Stimulated activated CD4-positive, alpha-beta T cell treated with anti-CD3 and anti-CD28 coated beads, Interleukin-12 subunit alpha, Interleukin-12 subunit beta, amount 100 ng/mL, for 4 hours (primary cell): ENCODE measurements around the gene DENND5B.

Experiments
- DNase-seq: peaks from one replicate; pipeline ENCODE4 v3.0.0-alpha.2; 2020

The DENND5B gene

GRCh38 chr12:31368666-31369361 lies 222.1 kb downstream of the DENND5B start:
- no peak for DNase-seq

DNA sequence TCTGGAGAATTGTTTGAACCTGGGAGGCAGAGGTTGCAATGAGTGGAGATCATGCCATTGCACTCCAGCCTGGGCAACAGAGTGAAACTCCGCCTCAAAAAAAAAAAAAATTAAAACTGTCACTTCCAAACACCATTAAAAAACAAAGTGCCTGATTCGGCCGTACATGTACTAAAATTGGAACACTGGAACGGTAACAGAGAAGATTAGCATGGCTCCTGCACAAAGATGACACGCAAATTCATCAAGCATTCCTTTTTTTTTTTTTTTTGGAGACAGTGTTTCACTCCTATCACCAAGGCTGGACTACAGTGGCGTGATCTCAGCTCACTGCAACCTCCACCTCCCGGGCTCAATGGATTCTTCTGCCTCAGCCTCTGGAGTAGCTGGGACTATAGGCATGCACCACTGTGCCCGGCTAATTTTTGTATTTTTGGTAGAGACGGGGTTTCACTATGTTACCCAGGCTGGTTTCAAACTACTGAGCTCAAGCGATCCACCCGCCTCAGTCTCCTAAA lies 224.8 kb downstream of the DENND5B start:
- no peak for DNase-seq

- DNase-seq: no peak
These were observed 227.1 kb downstream of the DENND5B start for GRCh38 chr12:31363831-31364230.

GRCh38 chr12:31363416-31363809 lies 227.5 kb downstream of the DENND5B start:
- DNase-seq: no peak

- no peak for DNase-seq
These were observed 228.0 kb downstream of the DENND5B start for GRCh38 chr12:31362759-31363415.

DNA sequence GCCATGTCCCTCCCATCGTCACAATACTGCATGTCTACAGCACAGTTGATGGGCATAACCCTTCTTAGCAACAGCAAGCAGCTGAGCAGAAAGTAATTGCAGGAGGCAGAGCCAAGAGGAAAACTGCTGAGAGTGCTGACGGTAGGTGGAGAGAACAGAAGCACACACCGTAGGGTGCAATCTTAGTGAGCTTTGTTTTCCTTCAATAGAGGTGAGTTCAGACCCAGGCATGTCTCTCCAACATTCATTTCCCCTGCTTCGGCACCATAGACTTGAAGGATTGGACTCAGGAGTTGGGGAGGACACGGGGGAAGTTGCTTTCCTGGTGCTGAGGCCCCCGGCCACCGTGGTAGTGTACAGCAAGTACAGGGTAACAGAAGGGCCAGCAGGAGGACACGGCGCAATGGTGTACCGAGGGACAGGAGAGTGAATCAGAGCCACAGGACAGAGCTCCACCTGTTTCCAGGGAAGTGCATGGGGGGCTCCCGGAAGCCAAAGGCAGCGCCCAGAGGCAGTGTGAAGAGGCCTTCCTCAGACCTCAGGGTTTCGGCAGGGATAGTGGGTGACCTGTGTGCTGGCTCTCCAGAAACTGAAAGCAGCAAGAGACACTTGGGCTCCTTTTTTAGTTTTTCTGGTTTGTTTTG lies 228.7 kb downstream of the DENND5B start:
- peak; percentile 2 for DNase-seq

DNA sequence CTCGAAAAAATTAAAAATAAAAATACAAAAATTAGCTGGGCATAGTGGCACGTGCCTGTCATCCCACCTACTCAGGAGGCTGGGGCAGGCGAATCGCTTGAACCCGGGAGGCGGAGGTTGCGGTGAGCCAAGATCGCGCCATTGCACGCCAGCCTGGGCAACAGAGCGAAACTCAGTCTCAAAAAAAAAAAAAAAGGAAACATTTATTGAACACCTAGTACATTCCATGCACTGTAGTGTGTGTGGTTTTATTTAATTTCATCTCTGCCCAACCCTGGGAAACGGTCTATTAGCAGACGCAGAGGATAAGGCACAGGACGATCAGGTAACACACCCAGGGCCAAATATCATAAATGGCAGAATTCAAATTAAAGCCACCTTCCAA lies 229.2 kb downstream of the DENND5B start:
- DNase-seq: no peak

GRCh38 chr12:31355747-31356107 lies 235.2 kb downstream of the DENND5B start:
- no peak for DNase-seq

DNA sequence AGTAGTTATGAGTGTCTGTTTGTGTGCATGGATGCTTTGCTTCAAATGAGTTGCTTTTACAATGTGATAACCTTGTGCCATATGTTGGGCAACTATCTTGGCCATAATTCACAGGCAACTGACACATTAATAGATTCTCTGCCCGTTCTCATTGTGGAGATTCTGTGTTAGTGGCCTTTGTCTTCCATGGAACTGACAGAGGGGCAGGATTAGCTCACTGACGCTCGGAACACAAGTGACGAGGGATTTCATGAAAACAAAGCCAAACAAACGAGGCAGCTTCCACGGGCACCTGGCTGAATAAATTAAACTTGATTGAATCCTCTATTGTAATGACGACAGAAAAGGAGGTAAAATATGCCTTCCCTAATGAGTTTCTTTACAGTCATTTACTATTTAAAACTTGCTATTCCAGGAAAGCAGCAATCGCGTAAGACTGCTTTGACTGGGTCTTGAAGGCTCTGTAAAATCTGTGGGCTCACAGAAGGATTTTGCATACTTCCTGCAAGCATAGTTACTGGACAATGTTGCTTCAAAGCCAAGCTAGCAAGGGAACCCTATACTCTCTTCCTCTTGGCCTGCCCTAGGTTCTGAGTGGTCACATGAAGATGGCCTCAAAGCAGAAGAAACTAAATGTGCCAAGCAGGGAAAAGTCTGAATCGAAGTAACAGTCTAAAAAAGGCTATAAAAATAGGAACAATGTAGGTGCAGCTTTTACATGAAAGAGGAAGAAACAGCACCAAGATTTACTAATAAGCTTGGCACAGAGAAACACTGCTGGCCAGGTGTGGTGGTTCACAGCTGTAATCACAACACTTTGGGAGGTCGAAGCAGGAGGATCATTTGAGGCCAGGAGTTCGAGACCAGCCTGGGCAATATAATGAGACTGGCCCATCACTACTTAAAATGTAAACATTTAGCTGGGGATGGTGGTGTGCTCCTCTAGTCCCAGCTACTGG lies 236.9 kb downstream of the DENND5B start:
- DNase-seq: no peak

DNA sequence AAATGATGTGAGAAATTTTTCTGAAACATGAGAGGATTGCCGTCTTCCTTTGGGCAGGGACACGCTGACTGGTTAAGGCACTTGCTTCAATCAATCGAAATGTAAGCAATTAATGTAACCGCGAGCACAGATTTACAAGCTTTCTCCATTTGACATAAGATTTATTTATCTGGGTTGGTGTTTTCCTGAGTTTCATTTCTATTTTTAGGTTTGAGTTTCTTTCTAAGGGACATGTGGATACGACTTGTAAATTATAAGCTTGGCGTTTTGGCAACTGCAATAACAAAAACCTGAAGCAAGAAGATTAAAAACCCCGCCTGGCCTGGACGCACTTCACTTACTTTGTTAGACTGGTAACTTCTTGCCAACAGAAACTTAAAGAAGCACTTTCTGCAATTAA lies 244.7 kb downstream of the DENND5B start:
- DNase-seq: no peak

DNA sequence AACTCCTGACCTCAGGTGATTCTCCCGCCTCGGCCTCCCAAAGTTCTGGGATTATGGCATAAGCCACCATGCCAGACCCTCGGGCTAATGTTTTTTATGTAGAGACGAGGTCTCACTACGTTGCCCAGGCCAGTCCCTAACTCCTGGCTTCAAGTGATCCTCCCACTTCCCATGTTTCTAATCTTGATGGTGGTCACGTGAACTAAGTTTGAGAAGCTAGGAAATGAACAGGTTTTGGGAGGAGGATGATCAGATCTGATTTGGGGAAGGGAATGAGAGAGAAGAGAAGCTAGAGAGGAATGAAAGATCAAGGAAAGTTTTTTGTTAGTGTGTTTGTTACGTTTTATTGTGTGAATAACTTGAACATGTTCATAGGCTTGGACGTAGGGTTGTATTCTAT lies 247.8 kb downstream of the DENND5B start:
- no peak for DNase-seq

- no peak for DNase-seq
These were observed 248.7 kb downstream of the DENND5B start for GRCh38 chr12:31342286-31342685.

DNA sequence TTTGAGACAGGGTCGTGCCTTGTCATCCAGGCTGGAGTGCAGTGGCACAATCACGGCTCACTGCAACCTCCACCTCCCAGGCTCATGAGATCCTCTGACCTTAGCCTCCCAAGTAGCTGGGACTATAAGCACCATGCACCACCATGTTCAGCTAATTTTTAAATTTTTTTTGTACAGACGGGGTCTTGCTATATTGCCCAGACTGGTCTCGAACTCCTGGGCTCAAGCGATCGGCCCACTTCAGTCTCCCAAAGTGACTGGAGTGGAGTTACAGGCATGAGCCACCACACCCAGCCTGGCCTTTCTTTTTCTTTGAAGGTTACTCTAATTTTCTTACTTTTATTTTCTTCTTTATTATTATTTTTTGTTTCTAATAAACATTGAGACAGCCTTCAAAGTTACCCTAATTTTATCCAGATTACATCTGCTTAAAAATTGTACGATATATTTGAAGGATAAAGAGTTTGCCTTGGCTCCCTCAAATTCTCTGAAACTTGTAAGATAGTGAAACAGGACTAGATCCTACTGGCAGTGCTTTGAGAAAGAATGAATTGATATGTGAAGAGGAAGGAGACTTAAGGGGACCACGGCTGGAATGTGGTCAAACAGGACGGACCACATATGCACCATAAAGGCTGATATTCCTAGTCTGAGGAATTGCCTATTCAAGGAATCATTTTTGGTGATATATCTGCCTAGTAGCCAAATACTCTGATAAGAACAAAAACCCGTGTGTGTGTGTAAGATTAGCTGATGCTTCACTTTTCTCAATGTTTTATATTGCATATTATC lies 250.9 kb downstream of the DENND5B start:
- DNase-seq: no peak

- DNase-seq: no peak
These were observed 253.0 kb downstream of the DENND5B start for GRCh38 chr12:31337952-31338351.
